ENCODE measurements around the gene RFC5.
A peak's percentile ranks its signal among the peaks of the same experiment; 100 is the strongest.
"Not testable (repeated sequence)": the region's sequence is repeated elsewhere in the genome, so short reads cannot be mapped to it uniquely, and the experiment has no call there.

Gene RFC5

DNA sequence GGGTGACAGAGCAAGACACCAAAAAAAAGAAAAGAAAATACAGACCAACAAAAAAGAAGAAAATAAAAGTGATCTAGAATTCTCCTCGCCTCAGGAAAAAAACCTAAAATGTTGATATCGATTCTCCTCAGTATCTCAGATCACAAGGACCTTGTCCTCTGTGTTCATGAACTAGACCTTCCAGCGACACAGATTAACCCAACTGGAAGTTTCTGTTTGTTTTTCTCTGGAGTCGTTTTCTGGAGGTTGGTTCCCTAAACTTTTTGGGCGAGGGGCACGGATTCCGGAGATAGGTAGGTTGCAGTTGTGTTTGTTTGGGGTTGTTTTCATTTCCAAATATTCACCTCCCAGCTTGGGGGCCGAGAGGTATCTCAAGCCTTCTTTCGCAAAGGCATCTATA is 559 bp upstream of the RFC5 start:
- no peak for DNase-seq

DNA sequence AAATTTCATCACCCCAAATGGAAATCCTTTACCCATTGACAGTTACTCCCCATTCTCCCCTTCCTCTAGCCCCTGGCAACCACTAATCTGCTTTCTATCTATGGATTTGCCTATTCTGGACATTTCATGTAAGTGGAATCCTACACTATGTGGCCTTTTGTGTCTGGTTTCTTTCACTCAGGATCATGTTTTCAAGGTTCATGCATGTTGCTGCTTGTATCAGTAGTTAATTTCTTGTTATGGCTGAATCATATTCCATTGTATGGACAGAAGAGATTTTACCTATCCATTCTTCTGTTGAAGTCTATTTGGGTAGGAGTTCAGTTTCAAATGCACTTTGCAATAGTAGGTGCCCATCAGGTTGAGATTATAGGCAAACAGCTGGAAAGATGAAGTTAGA is 1.4 kb downstream of the RFC5 start:
- no peak for DNase-seq

DNA sequence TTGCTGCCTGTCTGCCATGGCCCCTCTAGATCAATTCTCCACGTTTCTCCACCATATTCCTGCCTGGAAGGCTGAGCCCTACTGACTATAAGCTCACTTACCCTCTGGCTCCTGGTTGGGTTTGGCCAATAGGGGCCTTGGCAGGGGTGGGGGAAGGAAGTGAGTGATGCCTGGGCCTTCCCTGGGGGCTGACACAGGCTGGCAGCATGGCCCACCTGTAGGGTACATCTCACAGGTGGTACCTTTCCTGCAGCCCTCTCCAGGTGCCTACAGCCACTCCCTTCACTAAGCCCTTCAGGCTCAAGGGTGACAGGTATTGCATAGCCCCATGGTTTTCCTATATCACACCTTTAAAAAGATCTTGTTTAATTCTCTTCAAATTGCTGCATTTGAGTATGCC is 3.5 kb downstream of the RFC5 start:
- DNase-seq = no peak

DNA sequence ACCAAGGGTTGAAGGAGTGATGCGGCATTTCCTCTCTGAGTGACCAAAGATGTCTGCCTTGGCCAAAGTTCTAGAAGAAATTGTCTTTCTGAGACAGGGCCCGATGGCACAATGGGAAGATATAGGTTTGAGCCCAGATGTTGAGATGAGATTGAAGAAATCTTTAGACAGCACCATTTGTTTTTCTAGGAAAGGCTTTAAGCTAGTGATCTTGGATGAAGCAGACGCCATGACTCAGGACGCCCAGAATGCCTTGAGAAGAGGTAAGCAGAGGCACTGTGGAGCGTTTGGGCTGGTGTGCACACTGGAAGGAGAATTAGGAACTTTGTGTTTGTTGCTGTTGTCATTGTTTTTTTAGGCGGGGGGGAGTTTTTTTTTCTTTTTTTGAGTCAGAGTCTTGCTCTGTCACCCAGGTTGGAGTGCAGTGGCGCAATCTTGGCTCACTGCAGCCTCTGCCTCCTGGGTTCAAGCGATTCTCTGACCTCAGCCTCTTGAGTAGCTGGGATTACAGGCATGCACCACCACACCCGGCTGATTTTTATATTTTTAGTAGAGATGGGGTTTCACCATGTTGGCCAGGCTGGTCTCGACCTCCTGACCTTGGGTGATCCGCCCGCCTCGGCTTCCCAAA is 5.7 kb downstream of the RFC5 start:
- not testable (repeated sequence) for DNase-seq

DNA sequence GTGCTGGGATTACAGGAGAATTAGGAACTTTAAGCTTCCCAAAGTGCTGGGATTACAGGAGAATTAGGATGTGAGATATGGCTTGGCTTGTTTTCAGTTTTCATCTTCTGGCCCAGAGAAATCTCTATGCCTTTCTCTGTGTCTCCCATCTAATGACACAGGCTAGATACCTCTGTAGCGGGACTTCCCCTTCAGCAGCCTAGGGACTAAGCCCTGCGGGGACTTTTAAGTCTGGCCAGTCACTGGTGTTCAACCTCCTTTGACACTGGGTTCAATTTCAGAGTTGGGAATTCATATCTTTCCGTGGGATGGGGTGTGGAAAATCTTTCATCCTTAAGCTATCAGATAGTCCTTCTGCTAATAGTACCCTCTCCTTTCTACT is 6.2 kb downstream of the RFC5 start:
- DNase-seq = no peak

DNA sequence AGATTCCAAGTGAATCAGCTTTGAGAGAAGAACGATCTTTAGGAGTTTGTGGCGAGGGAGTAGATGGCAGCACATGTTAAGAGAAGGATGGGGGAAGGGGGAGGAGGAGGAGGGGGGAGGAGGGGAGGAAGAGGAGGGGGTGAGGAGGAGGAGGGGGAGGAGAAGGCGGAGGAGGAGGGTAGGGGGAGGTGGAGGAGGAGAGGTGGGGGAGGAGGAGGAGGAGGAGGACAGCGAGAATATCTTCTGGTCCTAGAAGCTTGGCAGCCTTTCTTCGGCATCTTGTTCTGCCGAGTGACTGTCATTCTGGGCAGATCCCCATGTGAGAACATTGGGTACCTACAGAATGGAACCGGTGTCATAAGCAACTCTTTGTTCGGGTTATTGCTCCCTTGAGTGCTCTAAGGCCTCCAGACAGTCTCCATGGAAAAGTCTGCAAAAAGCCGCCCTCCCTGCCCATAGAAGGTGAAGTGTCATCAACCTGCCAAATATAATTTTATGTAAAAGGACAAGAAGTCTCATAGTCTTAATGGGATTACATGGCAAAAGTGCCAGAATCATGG is 6.9 kb downstream of the RFC5 start:
- no peak for DNase-seq

DNA sequence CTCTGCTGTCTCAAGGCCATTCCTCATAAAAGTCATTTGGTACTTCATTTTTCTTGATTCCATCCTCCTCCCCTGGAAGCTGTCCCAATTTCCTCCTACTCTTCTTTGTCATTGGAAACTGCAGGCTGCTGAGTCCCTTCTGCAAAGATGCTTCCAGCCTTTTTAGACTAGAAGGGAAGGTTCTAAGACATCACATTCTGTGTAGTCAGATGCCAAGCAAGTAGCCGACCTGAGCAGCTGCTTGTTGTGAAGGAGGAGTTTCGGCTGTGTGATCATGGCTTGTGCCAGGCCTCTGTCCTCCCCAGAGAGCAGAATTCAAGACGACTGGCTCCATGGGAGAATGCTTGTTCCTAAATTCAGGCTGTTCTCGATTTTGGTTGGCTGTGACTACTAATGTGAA is 8.7 kb downstream of the RFC5 start:
- DNase-seq = no peak

DNA sequence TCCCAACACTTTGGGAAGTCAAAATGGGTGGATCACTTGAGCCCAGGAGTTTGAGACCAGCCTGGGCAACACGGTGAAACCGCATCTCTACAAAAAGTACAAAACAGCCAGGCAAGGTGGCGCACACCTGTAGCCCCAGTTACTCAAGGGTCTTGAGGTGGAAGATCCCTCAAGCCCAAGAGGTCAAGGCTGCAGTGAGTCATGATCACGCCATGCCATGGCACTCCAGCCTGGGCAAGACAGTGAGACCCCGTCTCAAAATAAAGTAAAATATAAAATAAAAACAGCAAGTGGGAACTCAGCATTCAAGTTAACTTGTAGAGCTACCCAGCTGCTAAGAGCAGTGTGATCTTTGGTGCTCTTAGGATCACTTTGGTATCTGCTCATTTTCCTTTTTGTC is 12.7 kb downstream of the RFC5 start:
- no peak for DNase-seq

DNA sequence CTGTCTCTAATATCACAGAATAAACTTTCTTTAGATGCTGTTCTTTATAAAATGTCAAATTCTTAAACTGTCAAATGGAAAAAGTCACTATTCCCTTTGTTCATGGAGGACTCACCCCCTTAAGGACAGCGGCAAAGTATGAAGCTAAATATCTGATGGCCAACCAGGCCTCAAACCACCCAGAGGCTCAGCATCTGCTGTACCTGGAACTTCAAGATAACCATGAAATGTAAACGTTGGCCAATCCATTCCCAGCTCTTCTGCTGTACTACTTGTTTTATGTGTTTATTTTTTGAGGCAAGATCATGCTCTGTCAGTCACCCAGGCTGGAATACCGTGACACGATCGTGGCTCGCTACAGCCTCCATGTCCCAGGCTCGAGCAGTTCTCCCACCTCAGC is 15.7 kb downstream of the RFC5 start:
- no peak for DNase-seq

DNA sequence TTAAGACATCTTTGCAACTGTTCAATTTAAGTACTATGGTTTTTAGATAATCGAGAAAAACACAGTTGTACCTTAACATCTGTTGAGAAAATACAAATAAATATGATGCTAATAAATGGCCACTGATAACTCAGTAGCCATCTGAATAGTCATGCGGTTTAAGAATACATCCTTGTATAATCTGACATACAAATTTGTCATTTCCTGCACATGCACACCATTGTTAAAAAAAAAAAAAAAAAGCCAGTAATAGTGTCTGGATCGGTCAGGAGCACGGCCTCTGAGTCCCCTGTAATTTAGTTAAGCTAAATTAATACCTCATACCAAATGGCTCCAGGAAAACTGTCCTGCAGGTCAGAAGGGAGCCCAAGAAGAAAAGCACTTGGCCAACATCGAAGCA is 16.8 kb downstream of the RFC5 start:
- no peak for DNase-seq

DNA sequence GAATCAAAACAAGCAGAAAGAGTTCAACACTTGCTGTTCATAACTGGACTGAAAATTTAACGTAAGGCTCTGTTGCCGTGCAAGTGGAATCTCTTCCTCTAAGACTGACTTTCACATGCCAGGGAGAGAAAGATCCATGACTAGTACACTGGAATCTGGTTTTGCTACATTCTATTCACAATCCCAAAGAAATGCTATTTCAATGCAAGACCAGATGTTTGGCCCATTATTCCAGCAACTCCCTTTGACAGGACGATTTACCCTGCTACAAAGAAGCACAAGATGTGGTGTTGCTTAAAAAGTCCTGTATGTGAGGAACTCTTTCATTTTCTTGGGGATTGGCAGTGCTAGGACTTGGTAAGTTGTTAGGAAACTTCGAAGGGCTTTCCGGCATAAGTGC is 17.4 kb downstream of the RFC5 start:
- DNase-seq = no peak

DNA sequence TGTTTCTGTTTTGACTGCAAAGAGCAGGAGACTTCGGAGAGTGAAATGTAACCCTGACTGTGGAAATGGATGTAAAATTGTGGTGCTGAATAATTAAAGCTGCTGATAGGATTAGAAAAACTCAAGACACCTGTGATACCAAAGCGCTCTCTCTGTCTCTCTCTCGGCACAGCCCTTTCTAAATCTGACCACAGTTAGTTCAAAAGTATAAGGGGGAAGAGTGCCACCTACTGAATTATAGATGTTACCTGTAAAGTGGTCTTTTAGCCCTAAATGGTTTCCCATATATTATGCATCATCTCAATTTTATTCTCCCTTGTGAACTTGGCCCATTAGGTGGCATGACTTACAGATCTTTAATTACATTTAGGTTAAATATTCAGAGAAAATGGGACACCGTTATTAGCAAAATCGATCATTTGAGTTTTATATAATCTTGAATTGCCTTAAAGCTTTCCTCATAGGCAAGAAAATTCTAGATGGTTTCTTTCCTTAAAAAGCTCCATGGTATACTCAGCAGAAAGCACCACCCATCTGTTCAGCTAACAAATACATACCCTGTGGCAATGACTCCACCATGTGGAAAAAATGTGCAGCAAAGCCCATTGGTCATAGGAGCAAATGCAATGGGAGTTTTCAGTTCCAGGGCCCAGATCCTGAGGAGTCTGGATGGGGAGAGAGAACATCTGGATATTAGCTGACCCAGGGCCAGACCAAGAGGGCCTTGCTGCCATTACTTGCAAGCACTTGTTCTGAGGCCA is 18.1 kb downstream of the RFC5 start:
- DNase-seq = no peak

DNA sequence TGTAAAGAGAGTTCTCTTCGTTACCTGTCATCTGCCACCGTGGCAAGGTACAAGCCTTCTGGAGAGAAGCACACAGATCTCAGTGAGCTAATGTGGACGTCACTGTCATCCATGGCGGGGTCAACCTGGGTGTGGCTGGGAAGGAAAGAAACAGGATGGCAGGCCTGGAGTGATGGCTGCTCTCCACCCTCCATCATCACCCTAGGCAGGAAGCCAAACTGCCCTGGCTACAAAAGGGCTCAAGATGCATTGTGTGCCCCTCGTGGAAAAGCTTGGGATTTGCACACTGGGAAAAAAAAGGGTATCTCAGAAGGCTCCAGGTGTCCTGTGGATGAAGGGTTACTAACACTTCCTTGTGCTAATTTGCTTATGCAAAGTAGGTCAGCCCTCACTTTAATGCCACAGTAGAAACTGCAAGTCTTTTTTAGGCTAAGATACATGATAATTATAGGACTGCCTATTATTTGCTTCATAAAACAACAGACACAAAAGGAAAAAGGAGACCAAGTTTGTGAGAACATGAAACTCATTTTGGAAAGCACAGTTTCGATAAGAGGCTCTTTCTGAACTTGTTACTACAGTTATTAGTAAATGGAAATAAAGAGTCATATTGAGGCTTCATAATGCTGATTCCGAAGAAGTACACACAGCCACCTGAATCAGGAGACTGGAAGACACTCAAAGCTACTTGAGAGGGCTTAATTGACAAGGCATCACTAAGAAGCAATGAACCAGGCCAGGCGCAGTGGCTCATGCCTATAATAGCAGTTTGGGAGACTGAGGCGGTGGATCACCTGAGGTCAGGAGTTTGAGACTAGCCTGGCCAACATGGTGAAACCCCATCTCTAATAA is 18.9 kb downstream of the RFC5 start:
- DNase-seq = peak; percentile 62

DNA sequence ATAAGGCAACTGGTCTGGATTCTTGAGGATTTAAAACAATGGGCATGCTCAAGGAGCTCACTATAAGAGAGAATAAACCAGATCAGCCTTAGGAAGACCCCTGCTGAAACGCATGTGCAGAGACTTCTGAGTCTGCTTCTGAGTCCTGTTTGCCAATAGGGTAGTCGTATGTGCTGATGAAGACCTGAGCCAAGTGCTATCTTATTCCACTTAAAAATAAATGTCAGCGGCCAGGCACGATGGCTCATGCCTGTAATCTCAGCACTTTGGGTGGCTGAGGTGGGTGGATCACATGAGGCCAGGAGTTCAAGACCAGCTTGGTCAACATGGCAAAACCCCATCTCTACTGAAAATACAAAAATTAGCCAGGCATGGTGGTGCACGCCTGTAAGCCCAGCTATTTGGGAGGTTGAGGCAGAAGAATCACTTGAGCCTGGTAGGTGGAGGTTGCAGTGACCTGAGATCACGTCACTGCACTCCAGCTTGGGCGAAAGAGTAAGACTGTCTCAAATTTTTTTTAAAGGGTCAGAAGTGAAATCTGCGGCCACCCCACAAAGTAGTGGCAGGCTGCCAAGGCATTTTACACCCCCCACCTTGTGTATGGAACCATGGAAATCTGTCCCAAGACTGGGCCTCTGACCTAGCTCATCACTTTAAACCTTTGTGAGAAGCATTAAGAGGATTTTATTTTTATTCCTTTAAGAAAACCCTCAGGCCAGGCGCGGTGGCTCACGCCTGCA is 20.3 kb downstream of the RFC5 start:
- DNase-seq = no peak

DNA sequence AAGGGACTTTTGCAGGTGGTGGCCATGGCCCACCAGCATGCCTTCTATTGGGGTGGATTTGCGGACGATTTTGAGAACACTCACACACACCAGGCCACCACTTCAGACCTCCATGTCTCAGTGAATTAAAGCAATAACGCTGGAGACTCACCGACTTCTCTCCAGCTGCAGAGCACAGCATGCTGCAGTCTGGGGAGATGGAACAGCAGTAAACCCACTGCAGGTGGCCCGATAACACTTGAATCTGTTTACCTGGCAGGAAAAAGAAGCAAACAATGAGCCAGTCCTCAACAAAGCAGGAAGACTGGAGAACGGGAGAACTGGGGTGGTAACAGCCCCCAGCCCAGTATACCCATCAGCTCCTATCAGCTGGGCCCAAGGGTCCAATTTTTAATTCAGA is 21.6 kb downstream of the RFC5 start:
- no peak for DNase-seq

DNA sequence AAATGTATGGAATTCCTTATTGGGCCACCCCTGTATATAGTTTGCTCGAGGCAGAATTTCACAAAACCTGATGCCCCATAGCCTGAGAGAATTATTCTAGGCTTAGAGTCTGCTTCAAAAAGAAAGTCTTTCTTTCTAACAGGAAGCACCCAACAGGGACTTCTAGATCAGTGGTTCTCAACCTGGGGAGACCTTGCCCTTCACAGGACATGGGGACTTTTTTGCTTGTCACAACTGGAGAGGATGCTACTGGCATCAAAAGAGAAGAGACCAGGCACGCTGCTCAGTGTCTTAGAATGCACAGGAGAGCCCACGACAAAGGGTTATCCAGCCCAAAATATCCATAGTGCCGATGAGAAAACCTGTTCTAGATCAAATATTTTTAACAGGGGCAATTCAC is 25.6 kb downstream of the RFC5 start:
- DNase-seq = no peak

DNA sequence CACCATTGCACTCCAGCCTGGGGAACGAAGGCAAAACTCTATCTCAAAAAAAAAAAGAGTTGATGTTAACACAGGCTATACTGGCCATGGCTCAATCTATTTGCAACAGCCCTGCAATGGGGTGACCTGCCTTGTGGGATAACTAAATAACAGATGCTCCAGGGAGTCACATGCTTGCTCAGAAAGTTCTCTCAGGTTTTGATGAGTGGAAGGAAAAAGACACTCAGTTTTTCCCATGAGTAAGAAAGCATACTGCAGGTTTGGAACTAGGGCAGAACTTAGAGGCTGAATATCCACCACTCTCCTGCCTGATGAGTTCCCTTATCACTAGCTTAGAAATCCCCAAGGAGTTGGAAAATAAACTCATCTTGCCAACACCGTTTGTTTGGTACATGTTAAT is 27.6 kb downstream of the RFC5 start:
- DNase-seq = no peak

DNA sequence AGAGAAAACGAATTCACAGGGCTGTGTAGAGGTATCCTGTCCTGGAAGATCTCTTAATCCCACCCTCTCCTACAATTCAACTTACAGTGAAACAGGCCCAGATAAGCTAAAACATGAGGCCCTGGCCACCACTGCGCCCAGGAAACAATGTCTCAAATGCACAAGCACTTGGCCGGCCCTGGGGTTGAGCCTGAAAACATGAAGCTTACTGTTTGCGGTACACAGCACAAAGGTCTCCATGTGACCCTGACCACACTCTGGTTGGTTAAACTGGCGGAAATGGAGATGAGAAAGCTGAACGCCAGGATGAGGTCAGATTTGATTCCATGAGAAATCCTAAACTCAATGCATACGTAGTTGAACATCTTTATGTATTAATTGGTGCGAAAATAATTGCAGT is 28.1 kb downstream of the RFC5 start:
- no peak for DNase-seq

DNA sequence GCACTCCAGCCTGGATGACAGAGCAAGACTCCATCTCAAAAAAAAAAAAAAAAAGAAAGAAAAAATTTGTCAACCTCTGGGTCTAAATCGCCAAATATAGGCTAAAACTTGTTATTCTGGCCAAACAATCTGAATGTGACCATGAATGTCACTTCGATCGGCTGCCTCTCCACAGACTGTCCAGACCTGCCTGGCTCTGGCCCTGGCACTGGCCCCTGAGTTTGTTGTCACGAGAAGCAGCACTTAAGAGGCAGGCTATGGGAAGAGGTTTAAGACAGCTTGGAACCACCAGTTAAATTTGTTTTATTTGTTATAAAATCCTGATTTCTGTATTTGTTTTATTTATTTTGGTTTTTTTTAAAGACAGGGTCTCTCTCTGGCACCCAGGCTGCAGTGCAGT is 29.9 kb downstream of the RFC5 start:
- DNase-seq = no peak

DNA sequence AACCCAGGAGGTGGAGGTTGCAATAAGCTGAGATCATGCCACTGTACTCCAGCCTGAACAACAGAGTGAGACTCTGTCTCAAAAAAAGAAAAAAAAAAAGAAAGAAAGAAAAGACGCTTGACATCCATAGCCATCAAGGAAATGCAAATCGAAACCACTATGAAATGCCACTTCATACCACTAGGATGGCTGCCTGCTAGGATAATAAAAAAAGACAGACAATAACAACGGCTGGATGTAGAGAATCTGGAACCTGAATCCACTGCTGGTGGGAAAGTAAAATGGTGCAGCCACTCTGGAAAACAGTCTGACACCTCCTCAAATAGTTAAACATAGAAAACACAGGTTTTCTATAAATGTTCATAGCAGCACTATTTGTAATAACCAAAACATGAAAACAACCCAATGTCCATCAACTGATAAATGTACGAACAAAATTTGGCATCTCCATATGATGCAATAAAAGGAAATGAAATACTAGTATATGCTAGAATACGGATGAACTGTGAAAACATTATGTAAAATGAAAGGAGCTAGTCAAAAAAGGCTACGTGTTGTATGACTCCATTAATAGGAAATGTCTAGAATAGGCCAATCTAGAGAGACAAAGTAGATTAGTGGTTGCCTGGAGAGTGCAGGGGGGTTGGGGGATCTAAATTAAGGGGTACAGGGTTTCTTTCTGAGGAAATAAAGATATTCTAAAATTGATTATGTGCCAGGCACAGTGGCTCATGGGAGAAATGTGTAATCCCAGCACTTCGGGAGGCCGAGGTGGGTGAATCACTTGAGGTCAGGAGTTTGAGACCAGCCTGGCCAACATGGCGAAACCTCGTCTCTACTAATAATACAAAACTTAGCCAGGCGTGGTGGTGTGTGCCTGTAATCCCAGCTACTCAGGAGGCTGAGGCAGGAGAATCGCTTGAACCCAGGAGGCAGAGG is 34.7 kb downstream of the RFC5 start:
- DNase-seq = no peak

DNA sequence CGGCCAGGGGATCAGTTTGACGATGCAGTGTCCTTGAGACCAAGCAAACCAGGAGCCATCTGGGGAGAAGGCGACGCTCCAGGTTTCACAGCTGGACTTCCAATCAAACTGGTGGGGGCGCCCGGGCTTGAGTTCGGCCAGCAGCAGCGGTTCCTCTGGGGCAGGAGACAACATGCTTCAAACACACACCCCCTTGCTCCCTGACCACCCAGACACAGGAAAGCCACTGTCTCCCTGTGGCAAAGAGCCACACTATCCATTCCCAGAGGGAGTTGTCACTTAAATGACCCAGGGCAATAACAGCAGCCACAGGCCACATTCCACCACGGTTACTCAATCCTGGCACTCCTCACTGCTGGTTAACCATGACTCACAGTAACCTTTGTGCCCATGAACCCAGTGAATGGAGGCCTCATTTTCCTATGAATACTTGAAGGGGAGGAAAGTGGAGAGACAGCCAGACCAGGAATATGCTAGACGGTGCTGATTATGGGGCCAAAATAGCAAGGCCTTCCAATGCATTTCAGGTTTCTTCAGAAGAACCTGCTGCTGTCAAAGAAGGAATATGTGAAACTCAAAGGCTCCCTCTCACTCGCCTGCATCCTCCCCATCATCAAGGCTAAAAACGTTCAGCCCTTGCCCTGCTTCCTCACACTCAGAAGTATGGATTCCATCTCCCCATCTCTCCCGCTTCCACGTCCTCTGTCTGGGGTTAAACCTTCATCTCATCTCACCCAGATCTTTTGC is 36.0 kb downstream of the RFC5 start:
- no peak for DNase-seq
